G401 (cell line): ENCODE data around the gene ZNF837. TPM values are rescaled to one million over a fixed set of nuclear protein-coding genes. Genes with fewer than 3 reads are reported as not detected.

Experiments
- DNase-seq: peaks from one replicate; pipeline ENCODE4 v3.0.0-alpha.2; 2015; ENCODE audit warnings: low spot score
- in situ Hi-C: cut with HindIII; loops from 2 replicates; pipeline ENCODE4 v1.10.0; 2016; ENCODE audit warnings: low sequenced_read_pairs, mixed read lengths
- total RNA-seq: library from RNA; depleted of rRNA; stranded (reverse); fragments of >200 nt; shearing (Covaris generic); gene quantifications from 2 replicates; pipeline ENCODE4 v1.2.3, GENCODE V29; 2014; rRNA removed

Gene ZNF837
- total RNA-seq, 1 experiment from 2014 or later = 9.6 TPM

DNA sequence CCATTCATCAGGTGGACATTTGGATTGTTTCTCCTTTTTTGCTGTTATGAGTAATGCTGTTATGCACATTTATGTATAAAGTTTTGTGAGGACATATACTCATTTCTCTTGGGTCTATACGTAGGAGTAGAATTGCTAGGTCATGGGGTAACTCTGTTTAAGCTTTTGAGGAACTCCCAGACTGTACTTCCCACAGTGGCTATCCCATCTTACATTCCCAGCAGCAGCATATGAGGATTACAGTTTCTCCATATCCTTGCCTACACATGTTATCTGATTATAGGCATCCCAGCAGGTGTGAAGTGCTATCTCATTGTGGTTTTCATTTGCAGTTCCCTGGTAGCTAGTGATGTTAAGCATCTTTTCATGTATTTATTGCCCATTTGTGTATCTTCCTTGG lies 48.1 kb downstream of the ZNF837 start:
- in situ Hi-C loops = no loop called here
- no peak for DNase-seq

DNA sequence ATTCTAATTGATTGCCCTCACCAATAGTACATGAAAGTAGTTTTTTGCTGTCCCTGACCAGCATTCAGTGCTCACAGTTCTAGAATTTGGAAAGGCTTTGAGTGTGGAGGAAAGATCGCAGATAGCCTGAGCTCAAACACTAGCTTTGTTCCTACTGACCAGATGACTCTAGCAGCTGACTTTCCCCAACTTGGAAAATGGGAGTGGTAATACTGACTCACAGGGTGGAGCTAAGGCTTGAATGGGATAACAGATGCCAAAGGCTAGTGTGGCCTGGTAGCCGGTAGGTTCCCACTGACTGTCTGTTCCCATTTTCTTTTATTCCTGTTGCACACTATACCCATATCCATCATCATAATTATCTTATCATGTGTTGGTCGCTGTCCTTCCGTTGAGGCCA lies 50.4 kb downstream of the ZNF837 start:
- DNase-seq = no peak
- in situ Hi-C loops = no loop called here

DNA sequence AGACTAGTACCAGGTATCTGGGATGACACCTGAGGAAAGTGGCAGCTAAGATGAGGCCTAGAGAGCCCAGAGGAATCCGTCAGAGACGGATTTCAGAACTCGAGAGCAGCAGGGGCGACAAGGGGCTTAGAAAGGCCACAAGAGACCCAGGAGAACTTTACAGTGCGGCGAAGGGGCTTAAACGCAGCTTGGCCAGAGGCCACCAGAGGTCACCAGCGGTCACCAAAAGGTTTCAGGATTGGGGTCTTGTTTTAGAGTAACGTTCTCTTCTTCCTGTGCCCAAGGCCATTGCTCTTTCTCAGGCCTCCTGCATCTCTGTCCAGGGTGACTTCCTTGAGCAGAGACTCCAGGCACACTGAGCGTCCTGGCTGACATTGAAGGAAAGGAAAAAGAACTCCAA lies 51.8 kb downstream of the ZNF837 start:
- in situ Hi-C loops = no loop called here
- no peak for DNase-seq

DNA sequence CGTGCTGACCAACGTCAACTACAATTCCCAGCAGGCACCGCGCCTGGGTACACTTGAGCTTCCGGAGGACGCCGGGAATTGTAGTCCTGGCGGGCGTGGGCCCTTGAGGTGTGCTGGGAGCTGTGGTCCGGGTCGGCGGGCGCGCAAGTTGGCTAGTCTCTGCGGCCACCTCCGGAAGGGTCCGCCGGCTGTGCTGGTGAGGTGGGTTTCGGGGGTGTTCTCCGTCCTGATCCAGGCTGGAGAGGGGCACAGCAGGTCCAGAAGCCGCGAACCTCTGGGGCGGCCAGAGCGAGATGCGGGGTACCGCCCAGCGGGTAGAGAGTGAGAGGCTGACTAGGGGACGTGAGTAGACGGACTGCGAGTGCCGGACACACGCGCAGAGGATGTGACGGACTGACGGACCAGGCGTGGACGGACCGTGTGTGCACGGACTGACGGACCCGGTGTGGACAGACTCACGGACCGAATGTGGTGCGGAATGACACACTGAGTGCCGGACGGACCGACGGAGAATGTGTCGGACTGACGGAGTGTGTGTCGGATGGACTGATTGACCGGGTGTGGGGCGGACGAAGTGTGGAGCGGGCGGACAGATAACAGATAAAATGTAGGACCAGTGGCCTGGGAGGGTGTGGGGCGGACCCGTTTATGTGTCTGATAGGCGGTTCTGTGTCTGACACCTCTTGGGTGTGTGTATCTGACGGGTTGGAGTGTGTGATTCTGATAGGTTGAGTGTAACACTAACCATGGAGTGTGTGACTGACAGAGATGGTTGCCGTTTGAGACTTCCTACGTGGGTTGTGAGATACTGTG lies 53.7 kb downstream of the ZNF837 start, which contains the start of gene ZSCAN22:
Gene ZSCAN22, plus strand, starts transcription at position 81 of the 813 bp plus-strand sequence. CDS start 7,809 bp downstream, outside the sequence.
- in situ Hi-C loops = no loop called here
- DNase-seq = peak; percentile 97

DNA sequence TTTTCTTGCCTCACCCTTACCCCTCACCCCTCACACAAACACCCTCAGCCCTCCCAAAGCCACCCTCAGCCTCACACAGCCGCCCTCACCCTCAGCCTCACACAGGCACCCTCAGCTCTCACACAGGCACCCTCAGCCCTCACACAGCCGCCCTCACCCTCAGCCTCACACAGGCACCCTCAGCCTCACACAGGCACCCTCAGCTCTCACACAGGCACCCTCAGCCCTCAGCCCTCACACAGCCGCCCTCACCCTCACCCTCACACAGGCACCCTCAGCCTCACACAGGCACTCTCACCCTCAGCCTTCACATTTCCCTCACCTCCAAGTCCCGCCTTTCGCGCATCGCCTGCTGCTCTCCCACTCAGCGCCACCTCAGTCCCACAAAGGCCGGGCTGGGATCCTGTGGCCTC lies 54.3 kb downstream of the ZNF837 start:
- DNase-seq = no peak
- in situ Hi-C loops = no loop called here

DNA sequence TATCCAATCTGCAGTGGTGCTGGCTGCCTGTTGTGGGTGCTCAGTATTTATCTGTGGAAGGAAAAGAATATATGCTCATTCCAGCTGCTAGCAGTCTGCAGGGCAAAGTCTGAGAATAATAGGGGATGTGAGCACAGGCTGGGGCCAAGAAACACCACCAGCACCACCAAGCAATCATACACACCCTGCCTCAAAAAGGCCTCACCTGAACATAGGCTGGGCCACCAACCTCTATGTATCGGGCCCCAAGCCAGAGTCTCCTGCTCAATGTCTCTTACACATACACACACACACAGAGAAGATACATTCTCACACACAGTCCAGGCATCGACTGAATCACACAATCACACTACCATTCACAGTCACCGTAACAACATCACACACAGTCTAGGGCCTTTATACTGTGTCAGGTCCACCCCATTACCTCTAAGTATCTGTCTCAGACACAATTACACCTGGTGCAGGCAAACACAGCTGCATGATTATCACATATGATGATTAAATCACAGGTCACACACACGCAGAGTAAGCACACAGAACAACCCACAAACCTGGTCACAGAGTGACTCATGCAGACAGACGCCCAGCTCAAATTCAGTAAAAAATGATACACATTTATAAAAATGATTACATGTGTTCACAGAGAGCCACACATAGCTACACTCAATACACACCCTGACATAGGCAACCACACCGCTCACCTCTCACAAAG lies 55.4 kb downstream of the ZNF837 start:
- no peak for DNase-seq
- in situ Hi-C loops = no loop called here

DNA sequence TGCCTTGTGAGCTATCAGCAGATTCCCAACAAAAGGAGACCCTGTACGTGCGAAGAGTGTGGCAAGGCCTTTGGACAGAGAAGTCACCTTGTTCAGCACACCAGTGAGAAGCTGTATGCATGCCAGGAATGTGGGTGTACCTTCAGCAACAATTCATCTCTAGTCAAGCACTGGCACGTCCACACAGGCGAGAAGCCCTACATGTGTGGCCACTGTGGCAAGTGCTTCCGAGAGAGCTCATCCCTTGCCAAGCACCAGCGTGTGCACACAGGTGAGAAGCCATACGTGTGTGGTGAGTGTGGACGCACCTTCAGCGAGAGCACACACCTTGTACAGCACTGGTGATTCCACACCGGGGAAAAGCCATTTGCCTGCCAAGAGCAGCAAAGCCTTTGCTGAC lies 61.6 kb downstream of the ZNF837 start:
- in situ Hi-C loops = no loop called here

DNA sequence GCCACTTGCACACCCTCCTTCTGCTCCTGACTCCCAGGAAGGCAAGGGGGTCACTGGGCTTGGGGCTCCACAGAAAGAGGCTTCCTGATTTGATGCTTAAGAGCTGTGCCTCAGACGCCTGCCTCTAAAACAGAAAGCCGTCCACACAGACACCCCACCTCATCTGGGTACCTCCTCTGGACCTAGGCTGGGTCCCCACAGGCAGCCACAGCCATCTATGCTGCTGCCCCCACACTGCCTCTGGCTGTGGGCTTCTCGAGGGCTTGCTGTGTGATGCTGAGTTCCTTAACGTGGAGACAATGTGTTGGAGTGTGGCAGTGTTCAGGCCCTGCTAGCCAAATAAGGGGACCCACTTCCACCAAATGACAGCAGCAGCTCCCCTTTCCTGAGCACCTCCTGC lies 62.5 kb downstream of the ZNF837 start:
- in situ Hi-C loops = no loop called here
- DNase-seq = no peak

More for the DNA sequence above, 61.6 kb downstream of the ZNF837 start:
- no peak for DNase-seq

Other genes starting within 250 kb of the ZNF837 start
- 14.5 and 16.9 TPM in 2 replicates for gene ZNF329, start 230.2 kb downstream of the ZNF837 start, total RNA-seq
- 41.3 and 54.2 TPM in 2 replicates for gene ZNF274, start 198.0 kb downstream of the ZNF837 start, total RNA-seq
- gene ZNF544, start 152.1 kb downstream of the ZNF837 start, total RNA-seq = 51.5 and 64.3 TPM in 2 replicates
- 5.2 and 6.5 TPM in 2 replicates for gene ZNF8, start 102.1 kb downstream of the ZNF837 start, total RNA-seq
- 22.0 and 23.4 TPM in 2 replicates for gene ERVK3-1, start 75.7 kb downstream of the ZNF837 start, total RNA-seq
- 2.9 and 3.7 TPM in 2 replicates for gene ZSCAN22, start 54.0 kb downstream of the ZNF837 start, total RNA-seq
- 64.2 and 80.3 TPM in 2 replicates for gene A1BG, start 27.5 kb downstream of the ZNF837 start, total RNA-seq
- gene ZNF497, start 18.3 kb downstream of the ZNF837 start, total RNA-seq = 1.2 and 4.7 TPM in 2 replicates
- gene RPS5, start 6.2 kb upstream of the ZNF837 start, total RNA-seq = 2,081 and 2,975 TPM in 2 replicates
- gene RNF225, start 14.6 kb upstream of the ZNF837 start, total RNA-seq = not detected in 2 replicates
- gene ZNF584, start 27.6 kb upstream of the ZNF837 start, total RNA-seq = 25.8 and 60.2 TPM in 2 replicates
- gene ZNF132, start 59.1 kb upstream of the ZNF837 start, total RNA-seq = not detected in 2 replicates
- gene ZNF324B, start 70.6 kb upstream of the ZNF837 start, total RNA-seq = 8.1 and 11.0 TPM in 2 replicates
- gene ZNF324, start 86.0 kb upstream of the ZNF837 start, total RNA-seq = 10.8 and 11.6 TPM in 2 replicates
- gene ZNF446, start 95.3 kb upstream of the ZNF837 start, total RNA-seq = 12.8 and 22.3 TPM in 2 replicates
- gene SLC27A5, start 131.0 kb upstream of the ZNF837 start, total RNA-seq = 12.0 and 28.6 TPM in 2 replicates
- 6.1 and 6.6 TPM in 2 replicates for gene ZBTB45, start 138.8 kb upstream of the ZNF837 start, total RNA-seq
- 579 and 1,015 TPM in 2 replicates for gene TRIM28, start 163.0 kb upstream of the ZNF837 start, total RNA-seq
- 71.9 and 97.7 TPM in 2 replicates for gene CHMP2A, start 174.1 kb upstream of the ZNF837 start, total RNA-seq
- gene UBE2M, start 177.6 kb upstream of the ZNF837 start, total RNA-seq = 187 and 192 TPM in 2 replicates
- 9.4 and 10.7 TPM in 2 replicates for gene MZF1, start 192.3 kb upstream of the ZNF837 start, total RNA-seq